GM18907 (cell line): ENCODE results near the gene DISC1.
"Not testable (repeated sequence)": the region's sequence is repeated elsewhere in the genome, so short reads cannot be mapped to it uniquely, and the experiment has no call there.

Experiments
- ATAC-seq: cut with Tn5 transposase; IDR thresholded peaks from one replicate; pipeline ENCODE4 v1.9.1; 2021; ENCODE audit warnings: mild to moderate bottlenecking, moderate library complexity; ENCODE audit not compliant: unreplicated experiment

Gene DISC1

DNA sequence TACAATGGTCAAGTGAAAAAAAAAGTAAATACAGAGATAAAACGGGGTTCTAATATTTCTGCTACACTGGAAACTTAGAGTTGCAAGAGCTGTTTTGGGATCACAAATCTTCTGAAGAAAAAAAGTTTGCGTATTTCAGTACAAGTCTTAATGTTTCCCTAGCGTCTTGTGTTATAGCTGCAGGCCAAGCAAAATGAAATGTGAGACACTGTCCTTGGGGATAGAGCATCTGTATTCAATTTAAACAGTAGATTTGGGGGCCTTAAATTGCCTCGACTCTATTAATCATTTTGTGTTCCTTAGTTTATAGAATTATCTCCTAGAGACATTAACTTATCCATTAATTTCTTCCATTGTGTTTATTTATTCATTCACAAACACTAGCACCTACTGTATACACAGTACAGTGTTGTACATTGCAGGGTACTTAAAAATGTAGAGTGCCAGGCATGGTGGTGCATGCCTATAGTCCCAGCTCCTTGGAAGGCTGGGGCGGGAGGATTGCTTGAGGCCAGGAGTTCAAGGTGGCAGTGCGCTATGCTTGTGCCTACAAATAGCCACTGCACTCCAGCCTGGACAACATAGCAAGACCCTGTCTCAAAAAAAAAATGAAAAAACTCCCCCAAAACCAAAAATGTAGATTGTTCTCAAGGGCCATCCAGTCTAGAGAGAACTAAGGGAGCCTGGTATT, 7.9 kb downstream of the DISC1 start:
- no peak for ATAC-seq

DNA sequence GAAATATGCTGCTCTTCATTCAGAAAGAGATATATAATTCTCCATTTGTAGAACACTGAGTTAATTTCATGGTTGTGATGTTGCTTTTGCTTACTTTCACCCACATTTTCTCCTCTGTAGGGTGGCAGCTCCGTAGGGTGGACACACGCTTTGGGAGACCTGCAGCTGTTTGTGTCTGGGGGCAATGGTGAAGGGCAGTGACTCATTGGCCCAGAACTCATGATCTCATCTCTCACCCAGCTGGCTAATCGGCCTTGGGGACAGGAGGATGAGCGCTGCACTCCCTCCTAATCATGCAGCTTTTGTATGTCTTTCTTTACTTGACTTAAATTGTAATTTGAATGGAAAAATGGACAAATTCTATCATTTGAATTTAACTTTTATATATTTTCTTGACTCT, 9.6 kb downstream of the DISC1 start:
- ATAC-seq: no peak

DNA sequence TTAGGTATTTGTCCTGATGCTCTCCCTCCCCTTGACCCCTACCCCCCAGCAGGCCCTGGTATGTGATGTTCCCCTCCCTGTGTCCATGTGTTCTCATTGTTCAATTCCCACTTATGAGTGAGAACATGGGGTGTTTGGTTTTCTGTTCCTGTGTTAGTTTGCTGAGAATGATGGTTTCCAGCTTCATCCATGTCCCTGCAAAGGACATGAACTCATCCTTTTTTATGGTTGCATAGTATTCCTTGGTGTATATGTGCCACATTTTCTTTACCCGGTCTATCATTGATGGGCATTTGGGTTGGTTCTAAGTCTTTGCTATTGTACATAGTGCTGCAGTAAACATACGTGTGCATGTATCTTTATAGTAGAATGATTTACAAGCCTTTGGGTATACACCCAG, 10.3 kb downstream of the DISC1 start:
- ATAC-seq: not testable (repeated sequence)

DNA sequence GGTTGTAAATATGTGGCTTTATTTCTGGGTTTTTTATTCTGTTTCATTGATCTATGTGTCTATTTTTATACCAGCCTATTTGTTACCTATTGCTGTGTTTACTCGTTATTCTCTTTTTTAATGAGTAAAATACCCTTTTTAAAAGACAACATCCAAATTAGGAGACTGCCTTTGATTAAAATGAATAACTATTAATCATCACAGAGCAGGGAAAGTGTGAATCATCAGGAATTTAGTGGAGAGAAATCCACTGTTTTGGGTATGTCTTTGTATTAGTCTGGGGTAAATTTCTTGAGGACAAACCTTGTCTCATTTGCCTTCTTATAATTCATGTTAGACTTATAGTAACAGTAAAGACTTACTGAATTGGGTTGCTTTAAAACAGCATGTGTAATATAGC, 12.1 kb downstream of the DISC1 start:
- no peak for ATAC-seq

GRCh38 chr1:231639819-231640218, 13.2 kb downstream of the DISC1 start:
- ATAC-seq: no peak

GRCh38 chr1:231641444-231641843, 14.9 kb downstream of the DISC1 start:
- not testable (repeated sequence) for ATAC-seq

DNA sequence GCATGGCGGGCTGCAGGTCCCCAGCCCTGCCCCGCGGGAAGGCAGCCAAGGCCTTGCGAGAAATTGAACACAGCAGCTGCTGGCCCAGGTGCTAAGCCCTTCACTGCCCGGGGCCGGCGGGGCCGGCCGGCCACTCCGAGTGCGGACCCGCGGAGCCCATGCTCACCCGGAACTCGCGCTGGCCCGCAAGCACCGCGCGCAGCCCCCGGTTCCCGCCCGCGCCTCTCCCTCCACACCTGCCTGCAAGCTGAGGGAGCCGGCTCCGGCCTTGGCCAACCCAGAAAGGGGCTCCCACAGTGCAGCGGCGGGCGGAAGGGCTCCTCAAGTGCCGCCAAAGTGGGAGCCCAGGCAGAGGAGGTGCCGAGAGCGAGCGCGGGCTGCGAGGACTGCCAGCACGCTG, 15.5 kb downstream of the DISC1 start:
- ATAC-seq: not testable (repeated sequence)

- ATAC-seq: no peak
Measured at GRCh38 chr1:231642618-231643017, 16.0 kb downstream of the DISC1 start.

DNA sequence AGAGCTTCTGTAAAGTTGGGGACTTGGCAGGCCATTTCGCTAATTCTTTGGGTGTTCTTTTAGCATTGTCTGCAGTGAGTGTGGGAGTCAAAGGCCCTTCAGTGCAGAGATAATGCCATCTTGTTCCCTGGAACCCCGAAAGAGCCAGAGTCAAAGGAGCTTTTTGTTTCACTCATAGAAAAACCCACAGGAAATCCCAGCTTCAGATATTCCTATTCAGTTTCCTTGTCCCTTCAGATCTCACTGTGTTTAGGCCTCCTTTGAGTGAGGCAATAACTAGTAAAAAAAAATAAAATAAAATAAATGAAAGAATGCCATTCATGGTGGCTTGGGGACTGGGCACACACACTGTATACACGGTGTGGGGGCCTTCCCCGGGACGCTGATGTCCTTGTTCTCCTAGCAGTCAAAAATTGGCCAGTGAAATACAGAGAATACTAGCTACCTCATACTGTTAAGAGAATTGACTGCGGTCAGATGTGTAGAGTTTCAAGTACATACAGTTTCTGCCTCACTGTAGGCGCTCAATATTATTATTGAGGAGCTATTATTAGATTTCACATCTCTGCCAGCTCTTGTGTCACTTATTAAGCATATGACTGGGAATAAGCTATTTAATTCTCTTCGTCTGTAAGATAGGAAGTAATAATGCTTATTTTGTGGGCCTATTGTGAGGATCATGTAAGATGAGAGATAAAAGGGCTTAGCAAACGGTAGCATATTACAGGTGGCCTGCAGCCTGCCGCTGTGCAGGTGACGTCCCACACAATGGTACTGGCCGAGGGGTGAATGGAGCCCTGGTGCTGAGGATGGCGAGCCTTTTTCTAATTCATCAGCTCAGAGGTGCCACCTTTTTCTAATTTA, 16.7 kb downstream of the DISC1 start:
- no peak for ATAC-seq

GRCh38 chr1:231643935-231644237, 17.3 kb downstream of the DISC1 start:
- no peak for ATAC-seq

- ATAC-seq: not testable (repeated sequence)
Measured at GRCh38 chr1:231645634-231646033, 19.0 kb downstream of the DISC1 start.

- ATAC-seq: not testable (repeated sequence)
Measured at GRCh38 chr1:231646165-231646564, 19.6 kb downstream of the DISC1 start.

- ATAC-seq: not testable (repeated sequence)
Measured at GRCh38 chr1:231651621-231652260, 25.2 kb downstream of the DISC1 start.

GRCh38 chr1:231653632-231654031, 27.0 kb downstream of the DISC1 start:
- ATAC-seq: no peak

DNA sequence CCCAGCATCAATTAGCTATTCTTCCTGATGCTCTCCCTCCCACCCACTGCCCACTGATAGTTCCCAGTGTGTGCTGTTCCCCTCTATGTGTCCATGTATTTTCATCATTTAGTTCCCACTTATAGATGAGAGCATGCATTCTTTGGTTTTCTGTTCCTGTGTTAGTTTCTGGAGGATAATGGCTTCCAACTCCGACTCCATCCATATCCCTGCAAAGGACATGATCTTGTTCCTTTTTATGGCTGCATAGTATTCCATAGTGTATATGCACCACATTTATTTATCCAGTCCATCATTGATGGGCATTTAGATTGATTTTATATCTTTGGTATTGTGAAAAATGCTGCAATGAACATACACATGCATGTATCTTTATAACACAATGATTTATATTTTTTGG, 30.2 kb downstream of the DISC1 start:
- ATAC-seq: no peak

GRCh38 chr1:231658223-231658622, 31.6 kb downstream of the DISC1 start:
- not testable (repeated sequence) for ATAC-seq

DNA sequence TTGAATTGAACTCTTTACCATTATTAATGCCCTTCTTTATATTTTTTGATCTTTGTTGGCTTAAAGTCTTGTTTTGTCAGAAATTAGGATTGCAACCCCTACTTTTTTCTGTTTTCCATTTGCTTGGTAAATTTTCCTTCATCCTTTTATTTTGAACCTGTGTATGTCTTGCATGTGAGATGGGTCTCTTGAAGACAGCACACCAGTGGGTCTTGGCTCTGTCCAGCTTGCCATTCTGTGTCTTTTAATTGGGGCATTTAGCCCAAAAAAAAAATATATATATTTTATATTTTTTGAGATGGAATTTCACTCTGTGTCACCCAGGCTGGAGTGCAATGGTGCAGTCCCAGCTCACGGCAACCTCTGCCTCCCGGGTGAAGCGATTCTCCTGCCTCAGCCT, 33.6 kb downstream of the DISC1 start:
- no peak for ATAC-seq

DNA sequence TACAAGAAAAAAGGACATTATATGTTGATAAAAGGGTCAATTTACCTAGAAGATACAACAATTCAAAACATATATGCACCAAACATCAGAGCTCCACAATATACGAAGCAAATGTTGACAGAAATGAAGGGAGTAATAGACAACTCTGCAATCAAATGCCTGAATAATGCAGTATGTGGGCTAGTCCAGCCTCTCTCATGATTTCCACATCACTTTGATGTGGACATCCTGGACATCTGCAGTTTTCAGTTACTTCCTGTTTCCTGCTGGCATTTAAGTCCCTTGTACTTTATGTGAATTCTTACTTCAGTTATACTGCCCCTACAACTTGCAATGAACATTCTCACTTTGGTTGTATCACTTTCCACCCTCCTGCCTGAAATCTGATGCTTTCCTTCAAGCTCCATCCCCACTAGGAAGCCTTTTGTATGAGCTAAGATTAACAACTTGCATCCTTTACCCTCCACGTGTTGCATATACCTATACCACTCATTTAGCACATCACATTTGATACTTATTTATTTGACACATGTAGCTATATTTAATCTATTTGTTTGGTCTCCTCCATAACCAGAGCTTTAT, 36.7 kb downstream of the DISC1 start:
- ATAC-seq: no peak

- no peak for ATAC-seq
Measured at GRCh38 chr1:231665101-231665500, 38.5 kb downstream of the DISC1 start.

DNA sequence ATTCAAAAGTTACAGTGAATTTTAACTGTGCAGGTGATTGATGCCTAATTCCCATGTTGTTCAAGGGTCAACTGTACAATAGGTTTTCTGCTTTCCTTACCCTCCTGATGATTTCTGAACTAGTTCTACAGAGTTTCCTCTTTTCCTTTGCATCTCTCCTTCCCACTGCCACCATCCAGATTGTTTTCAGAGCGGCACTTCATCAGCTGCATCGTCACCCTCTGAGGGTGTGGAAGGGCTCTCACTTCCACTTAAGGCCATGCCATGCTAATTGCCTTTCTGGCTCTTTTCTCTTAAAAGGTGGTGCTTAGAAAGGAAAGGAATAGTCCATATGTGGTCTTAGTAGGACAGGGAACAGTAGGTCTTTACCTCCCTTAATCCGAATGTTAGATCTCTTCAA, 39.1 kb downstream of the DISC1 start:
- ATAC-seq: no peak

DNA sequence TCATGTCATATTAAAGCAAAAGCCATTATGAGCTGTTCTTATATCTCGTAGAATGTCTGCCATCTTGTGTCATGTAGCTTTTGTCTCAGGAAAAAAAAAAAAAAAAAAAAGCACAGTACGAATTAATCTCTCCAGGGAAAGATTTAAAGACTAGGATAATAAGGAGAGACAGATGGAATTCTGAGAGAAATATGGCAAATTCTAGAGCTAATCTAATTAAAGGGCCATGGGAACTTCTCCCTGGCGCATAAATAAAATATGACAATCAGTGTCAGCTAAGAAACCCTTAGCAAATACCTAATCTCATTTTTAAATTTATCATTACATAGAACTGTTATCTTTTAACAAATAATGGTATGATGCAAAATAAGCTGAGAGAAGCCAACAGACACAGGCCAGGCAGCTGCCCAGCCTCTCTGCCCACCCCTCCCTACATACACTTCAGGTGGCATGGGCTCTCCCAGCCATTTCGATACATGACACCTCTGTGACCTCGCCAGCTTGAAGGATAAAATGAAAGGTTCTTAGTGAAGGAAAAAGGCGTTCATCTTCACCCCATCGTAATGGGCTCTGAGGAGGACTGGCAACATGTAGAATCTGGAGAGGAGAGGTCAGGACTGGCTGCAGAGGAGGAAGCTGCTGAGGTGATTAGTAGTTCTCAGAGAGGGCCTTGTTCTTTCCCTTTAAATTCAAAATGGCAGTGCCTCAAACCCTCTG, 39.8 kb downstream of the DISC1 start:
- ATAC-seq: no peak
